Smooth muscle cell (in vitro differentiated cells): ENCODE measurements around the gene C9orf72. TPM values are rescaled to one million over a fixed set of nuclear protein-coding genes. Genes with fewer than 3 reads are reported as not detected.

Source experiments
- DNase-seq: peaks from one replicate; lab custom pipeline; 2025; ENCODE audit not compliant: unreplicated experiment; lab: John Stamatoyannopoulos, UW
- H2AFZ ChIP-seq: fragments of 200-600 bp; sonication (generic); 2 replicates; pipeline ENCODE4 v1.6.0; 2016; ENCODE audit warnings: antibody characterized with exemption, low read depth, mild to moderate bottlenecking
- H3F3A ChIP-seq: fragments of 200-600 bp; sonication (generic); 2 replicates; pipeline ENCODE4 v1.6.0; 2017; ENCODE audit warnings: antibody characterized with exemption, low read depth
- H3K27ac ChIP-seq: fragments of 200-600 bp; sonication (generic); 2 replicates; pipeline ENCODE4 v1.5.1; 2016; ENCODE audit warnings: low read depth, mild to moderate bottlenecking
- H3K27me3 ChIP-seq: fragments of 200-600 bp; sonication (generic); 2 replicates; pipeline ENCODE4 v1.6.1; 2016; ENCODE audit warnings: low read depth, mild to moderate bottlenecking
- H3K36me3 ChIP-seq: fragments of 200-600 bp; sonication (generic); 2 replicates; pipeline ENCODE4 v1.5.1; 2016; ENCODE audit warnings: low read depth
- H3K4me1 ChIP-seq: fragments of 200-600 bp; sonication (generic); 2 replicates; pipeline ENCODE4 v1.5.1; 2016; ENCODE audit warnings: low read depth
- H3K4me2 ChIP-seq: fragments of 200-600 bp; sonication (generic); 2 replicates; pipeline ENCODE4 v1.6.0; 2016; ENCODE audit warnings: mild to moderate bottlenecking
- H3K4me3 ChIP-seq: fragments of 200-600 bp; sonication (generic); 2 replicates; pipeline ENCODE4 v1.5.1; 2016; ENCODE audit warnings: mild to moderate bottlenecking
- H3K79me2 ChIP-seq: fragments of 200-600 bp; sonication (generic); 2 replicates; pipeline ENCODE4 v1.6.0; 2016; ENCODE audit warnings: low read depth, mild to moderate bottlenecking
- H3K9ac ChIP-seq: fragments of 200-600 bp; sonication (generic); 2 replicates; pipeline ENCODE4 v1.6.0; 2016; ENCODE audit warnings: low read depth
- H3K9me3 ChIP-seq: fragments of 200-600 bp; sonication (generic); replicated peaks from 2 replicates; pipeline ENCODE4 v1.5.1; 2016; ENCODE audit warnings: low read depth
- H4K20me1 ChIP-seq: fragments of 200-600 bp; sonication (generic); 2 replicates; pipeline ENCODE4 v1.6.0; 2016; ENCODE audit warnings: low read depth
- CTCF ChIP-seq: fragments of 200-600 bp; sonication (generic); IDR thresholded peaks from 2 replicates; pipeline ENCODE4 v1.5.1; 2017; ENCODE audit warnings: borderline replicate concordance, mild to moderate bottlenecking, antibody characterized with exemption; ENCODE audit not compliant: insufficient read depth, poor library complexity, severe bottlenecking
- WGBS: methylation state at CpG from one replicate; pipeline ENCODE4 v1.1.7; 2016; ENCODE audit warnings: low lambda C conversion rate; 5-methylcytosine and 5-hydroxymethylcytosine counted together
- polyA plus RNA-seq: library from polyadenylated mRNA; unstranded; fragments of >200 nt; fragmentation: Nextera tagmentation; extraction: Ambion mirVana; gene quantifications from 2 replicates; pipeline ENCODE4 v1.2.1, GENCODE V29; 2016
- total RNA-seq: library from RNA; depleted of rRNA; stranded (reverse); fragments of >200 nt; gene quantifications from 2 replicates; pipeline ENCODE4 v1.2.3, GENCODE V29; 2014

C9orf72 gene
- total and polyA plus RNA-seq, 2 experiments from 2014 or later: 8.2 to 12.5 TPM

- no peak overlapping the region for H3K27ac ChIP-seq
- peaks cover 7% of the 10 kb centered on the region for H3F3A ChIP-seq
- 69% methylated on average over 2 of the region's 2 CpGs for WGBS
- TF ChIP-seq CTCF: no peak
- H3K79me2 ChIP-seq: peaks cover 14% of the 10 kb centered on the region
- H3K9me3 ChIP-seq: no peaks in the 10 kb centered on the region
- H2AFZ ChIP-seq: no peak overlapping the region
- DNase-seq: no peak
- peaks cover 5% of the 10 kb centered on the region for H3K36me3 ChIP-seq
- no peaks in the 10 kb centered on the region for H3K27me3 ChIP-seq
- no peak overlapping the region for H3K9ac ChIP-seq
- H4K20me1 ChIP-seq: no peaks in the 10 kb centered on the region
- H3K4me3 ChIP-seq: no peak overlapping the region
- no peak overlapping the region for H3K4me2 ChIP-seq
- peaks cover 8% of the 10 kb centered on the region for H3K4me1 ChIP-seq
These were observed 3.9 kb downstream of the C9orf72 start for GRCh38 chr9:27569406-27569805.

GRCh38 chr9:27566118-27566517 lies 7.2 kb downstream of the C9orf72 start:
- no peak for DNase-seq
- Histone ChIP-seq H3K4me3 (no peak overlapping the region), H3K79me2 (peaks cover 12% of the 10 kb centered on the region), H3K27ac (no peak overlapping the region), H3K4me2 (no peak overlapping the region), H3F3A (no peaks in the 10 kb centered on the region), H4K20me1 (no peaks in the 10 kb centered on the region), H3K4me1 (no peaks in the 10 kb centered on the region), H3K27me3 (no peaks in the 10 kb centered on the region), H3K9me3 (no peaks in the 10 kb centered on the region), H3K9ac (no peak overlapping the region), H2AFZ (no peak overlapping the region), H3K36me3 (peaks cover 5% of the 10 kb centered on the region)
- WGBS: 94% methylated on average over 1 of the region's 1 CpG
- TF ChIP-seq CTCF: no peak

- Histone ChIP-seq H3K4me2 (no peak overlapping the region), H3K36me3 (peaks cover 5% of the 10 kb centered on the region), H2AFZ (no peak overlapping the region), H3K79me2 (peaks cover 8% of the 10 kb centered on the region), H3F3A (no peaks in the 10 kb centered on the region), H3K27me3 (no peaks in the 10 kb centered on the region), H3K4me3 (no peak overlapping the region), H3K9ac (no peak overlapping the region), H3K4me1 (no peaks in the 10 kb centered on the region), H3K9me3 (no peaks in the 10 kb centered on the region), H4K20me1 (no peaks in the 10 kb centered on the region), H3K27ac (no peak overlapping the region)
- no peak for DNase-seq
- TF ChIP-seq CTCF: no peak
These were observed 7.6 kb downstream of the C9orf72 start for GRCh38 chr9:27565696-27566095.

GRCh38 chr9:27564670-27565069 lies 8.6 kb downstream of the C9orf72 start:
- H3K27ac ChIP-seq: no peak overlapping the region
- WGBS: 100% methylated on average over 1 of the region's 1 CpG
- no peaks in the 10 kb centered on the region for H3F3A ChIP-seq
- TF ChIP-seq CTCF: no peak
- no peak for DNase-seq
- H3K36me3 ChIP-seq: peaks cover 5% of the 10 kb centered on the region
- no peak overlapping the region for H2AFZ ChIP-seq
- H3K9ac ChIP-seq: no peak overlapping the region
- H3K79me2 ChIP-seq: peaks cover 3% of the 10 kb centered on the region
- no peaks in the 10 kb centered on the region for H3K4me1 ChIP-seq
- no peaks in the 10 kb centered on the region for H4K20me1 ChIP-seq
- no peaks in the 10 kb centered on the region for H3K27me3 ChIP-seq
- H3K9me3 ChIP-seq: no peaks in the 10 kb centered on the region
- H3K4me3 ChIP-seq: no peak overlapping the region
- no peak overlapping the region for H3K4me2 ChIP-seq
